Measurements from ENCODE around the gene CEP164.

The CEP164 gene

DNA sequence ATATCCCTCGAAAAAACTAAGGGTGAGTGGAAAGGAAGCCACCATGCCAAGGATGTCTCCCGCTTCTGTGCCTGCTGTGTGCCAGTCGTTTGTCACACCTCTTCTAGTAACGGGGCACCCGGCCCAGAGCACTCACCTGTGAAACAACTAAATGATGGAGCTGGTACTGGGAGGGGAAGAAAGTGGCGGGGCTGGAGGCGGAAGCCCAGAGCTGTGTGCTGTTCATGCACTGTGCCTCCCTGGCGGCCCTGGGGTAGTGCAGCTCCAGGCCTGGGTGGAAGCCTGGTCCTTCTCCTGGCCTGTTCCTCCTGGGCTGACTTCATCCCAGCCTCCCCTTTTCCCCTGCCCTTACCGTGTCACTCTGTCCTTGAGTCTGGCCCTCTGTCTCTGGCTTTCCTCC is 130.2 kb downstream of the CEP164 start:
- H3K4me3 ChIP-seq (ENCODE audit: low read length) = no peak overlapping the region
- H4K20me1 ChIP-seq (ENCODE audit: control insufficient read depth, insufficient read depth, low read depth, low read length) = no peaks in the 10 kb centered on the region
- H3K9me2 ChIP-seq (replicated peaks; ENCODE audit: control insufficient read depth, low read length) = no peaks in the 10 kb centered on the region
- H3K27ac ChIP-seq (ENCODE audit: low read depth, low read length) = no peak overlapping the region
- H3K4me2 ChIP-seq (ENCODE audit: low read length) = no peak overlapping the region
- no peaks in the 10 kb centered on the region for H3F3A ChIP-seq (ENCODE audit: control insufficient read depth, insufficient read depth)
- H3K36me3 ChIP-seq (ENCODE audit: control insufficient read depth, low read length) = no peaks in the 10 kb centered on the region
- H3K27me3 ChIP-seq (ENCODE audit: control insufficient read depth, low read length) = peaks cover 10% of the 10 kb centered on the region; the same call in 1 of the 2 replicates
- no peaks in the 10 kb centered on the region; the same call in 1 of the 2 replicates for H3K9me3 ChIP-seq (ENCODE audit: control insufficient read depth, insufficient read depth, low read length)
- no peaks in the 10 kb centered on the region for H3K79me2 ChIP-seq (ENCODE audit: control insufficient read depth, low read length)
- TF ChIP-seq, protein P1, sequence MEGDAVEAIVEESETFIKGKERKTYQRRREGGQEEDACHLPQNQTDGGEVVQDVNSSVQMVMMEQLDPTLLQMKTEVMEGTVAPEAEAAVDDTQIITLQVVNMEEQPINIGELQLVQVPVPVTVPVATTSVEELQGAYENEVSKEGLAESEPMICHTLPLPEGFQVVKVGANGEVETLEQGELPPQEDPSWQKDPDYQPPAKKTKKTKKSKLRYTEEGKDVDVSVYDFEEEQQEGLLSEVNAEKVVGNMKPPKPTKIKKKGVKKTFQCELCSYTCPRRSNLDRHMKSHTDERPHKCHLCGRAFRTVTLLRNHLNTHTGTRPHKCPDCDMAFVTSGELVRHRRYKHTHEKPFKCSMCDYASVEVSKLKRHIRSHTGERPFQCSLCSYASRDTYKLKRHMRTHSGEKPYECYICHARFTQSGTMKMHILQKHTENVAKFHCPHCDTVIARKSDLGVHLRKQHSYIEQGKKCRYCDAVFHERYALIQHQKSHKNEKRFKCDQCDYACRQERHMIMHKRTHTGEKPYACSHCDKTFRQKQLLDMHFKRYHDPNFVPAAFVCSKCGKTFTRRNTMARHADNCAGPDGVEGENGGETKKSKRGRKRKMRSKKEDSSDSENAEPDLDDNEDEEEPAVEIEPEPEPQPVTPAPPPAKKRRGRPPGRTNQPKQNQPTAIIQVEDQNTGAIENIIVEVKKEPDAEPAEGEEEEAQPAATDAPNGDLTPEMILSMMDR (IDR thresholded peaks at IDR 0.05; ENCODE audit: low read depth, low read length, poor library complexity, severe bottlenecking) = no peak
- TF ChIP-seq EZH2phosphoT487 (IDR thresholded peaks at IDR 0.05; ENCODE audit: borderline replicate concordance, low read length) = no peak
- H3K4me1 ChIP-seq (ENCODE audit: control insufficient read depth, low read length) = peaks cover 7% of the 10 kb centered on the region; the same call in 1 of the 2 replicates

DNA sequence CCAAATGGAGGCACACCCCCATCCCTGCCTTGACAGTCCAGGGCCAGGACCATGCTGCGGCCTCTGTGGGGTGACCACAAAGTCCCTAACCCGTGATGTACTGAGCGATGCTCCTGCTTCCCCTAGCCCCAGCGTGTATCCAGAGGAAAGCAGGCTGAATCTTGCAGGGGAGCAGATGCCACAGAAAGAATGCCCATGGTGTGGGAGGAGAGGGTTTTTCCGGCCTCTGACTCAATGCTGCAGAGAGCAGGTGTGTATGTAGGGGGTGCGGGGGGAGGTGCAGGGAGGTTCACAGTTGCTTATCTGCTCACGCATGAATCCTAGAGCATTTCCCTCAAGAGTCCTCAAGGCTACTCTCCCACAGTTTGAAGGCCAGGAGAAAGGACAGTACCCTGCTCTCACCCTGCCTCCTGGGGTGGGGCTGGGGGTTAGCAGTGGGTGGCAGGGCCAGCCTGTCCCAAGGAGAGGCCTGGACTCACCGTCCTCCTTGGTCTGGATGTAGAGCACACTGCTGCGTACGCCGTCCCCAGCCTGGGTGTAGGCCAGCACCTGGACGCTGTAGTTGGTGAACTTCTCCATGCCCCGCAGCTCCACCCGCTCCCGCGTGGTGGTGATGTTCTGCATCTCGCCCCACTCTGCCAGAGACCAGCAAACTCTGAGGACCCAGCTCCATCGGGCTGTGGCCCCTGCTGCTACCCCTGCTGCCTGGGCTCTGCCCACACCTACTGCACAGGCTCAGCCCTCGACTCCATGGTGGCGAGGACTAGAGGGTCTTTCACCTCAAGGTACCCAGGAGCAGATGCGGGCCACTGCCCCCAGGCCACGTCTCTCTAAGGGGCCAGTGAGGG is 130.8 kb downstream of the CEP164 start:
- no peaks in the 10 kb centered on the region for H3K79me2 ChIP-seq (ENCODE audit: control insufficient read depth, low read length)
- H3F3A ChIP-seq (ENCODE audit: control insufficient read depth, insufficient read depth) = no peaks in the 10 kb centered on the region
- H3K4me1 ChIP-seq (ENCODE audit: control insufficient read depth, low read length) = peaks cover 7% of the 10 kb centered on the region; the same call in 1 of the 2 replicates
- H4K20me1 ChIP-seq (ENCODE audit: control insufficient read depth, insufficient read depth, low read depth, low read length) = no peaks in the 10 kb centered on the region
- H3K4me3 ChIP-seq (ENCODE audit: low read length) = no peak overlapping the region
- no peak for TF ChIP-seq EZH2phosphoT487 (IDR thresholded peaks at IDR 0.05; ENCODE audit: borderline replicate concordance, low read length)
- TF ChIP-seq, protein P1 (IDR thresholded peaks at IDR 0.05; ENCODE audit: low read depth, low read length, poor library complexity, severe bottlenecking) = no peak
- no peaks in the 10 kb centered on the region for H3K9me2 ChIP-seq (replicated peaks; ENCODE audit: control insufficient read depth, low read length)
- peaks cover 10% of the 10 kb centered on the region; the same call in 1 of the 2 replicates for H3K27me3 ChIP-seq (ENCODE audit: control insufficient read depth, low read length)
- no peaks in the 10 kb centered on the region; the same call in 1 of the 2 replicates for H3K9me3 ChIP-seq (ENCODE audit: control insufficient read depth, insufficient read depth, low read length)
- H3K4me2 ChIP-seq (ENCODE audit: low read length) = no peak overlapping the region
- H3K27ac ChIP-seq (ENCODE audit: low read depth, low read length) = no peak overlapping the region
- no peaks in the 10 kb centered on the region for H3K36me3 ChIP-seq (ENCODE audit: control insufficient read depth, low read length)

DNA sequence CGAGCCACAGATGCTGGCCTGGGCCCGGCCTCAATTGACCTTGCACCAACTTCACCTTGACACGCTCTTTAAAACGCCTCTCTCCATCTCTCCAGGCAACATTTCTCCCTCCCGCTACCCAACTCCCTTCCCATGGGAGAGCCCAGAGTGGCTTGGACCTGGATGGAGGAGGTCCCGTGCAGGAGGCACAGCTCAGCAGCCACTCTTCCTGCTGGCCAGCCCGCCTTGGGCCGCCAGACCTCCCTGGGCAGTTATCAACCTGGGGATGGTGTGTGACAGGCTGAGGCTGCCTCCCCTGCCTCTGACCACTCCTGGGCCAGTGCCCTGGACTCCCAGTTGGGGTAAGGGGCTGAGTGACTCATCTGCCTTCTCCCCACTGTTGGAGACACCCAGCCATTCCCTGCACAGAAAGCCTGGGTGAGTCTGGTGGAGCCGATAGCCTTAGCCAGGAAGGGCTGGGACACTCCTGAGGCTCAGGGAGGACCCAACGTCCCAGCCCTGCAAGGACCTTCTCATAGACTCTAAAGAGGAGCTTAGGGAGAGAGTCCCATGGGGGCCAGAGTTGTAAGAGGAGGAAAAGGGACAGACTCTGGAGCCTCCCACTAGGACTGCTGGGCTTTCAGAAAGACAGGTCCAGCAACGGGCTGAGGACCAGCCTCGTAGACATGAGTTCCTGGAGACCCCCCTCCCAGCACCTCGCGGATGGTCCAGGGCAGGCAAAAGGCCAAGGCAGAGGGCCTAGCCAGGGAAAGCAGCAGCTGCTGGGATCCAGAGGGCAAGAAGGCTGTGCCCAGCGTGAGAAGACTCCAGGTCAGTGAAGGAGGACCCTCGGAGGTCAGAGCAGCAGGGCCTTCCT is 131.7 kb downstream of the CEP164 start:
- Histone ChIP-seq H3K4me3 (ENCODE audit: low read length) (no peak overlapping the region), H3K27me3 (ENCODE audit: control insufficient read depth, low read length) (peaks cover 10% of the 10 kb centered on the region; the same call in 1 of the 2 replicates), H4K20me1 (ENCODE audit: control insufficient read depth, insufficient read depth, low read depth, low read length) (no peaks in the 10 kb centered on the region), H3K4me1 (ENCODE audit: control insufficient read depth, low read length) (peaks cover 7% of the 10 kb centered on the region; the same call in 1 of the 2 replicates), H3K9me3 (ENCODE audit: control insufficient read depth, insufficient read depth, low read length) (no peaks in the 10 kb centered on the region; the same call in 1 of the 2 replicates), H3K9me2 (replicated peaks; ENCODE audit: control insufficient read depth, low read length) (no peaks in the 10 kb centered on the region), H3F3A (ENCODE audit: control insufficient read depth, insufficient read depth) (no peaks in the 10 kb centered on the region), H3K27ac (ENCODE audit: low read depth, low read length) (no peak overlapping the region), H3K36me3 (ENCODE audit: control insufficient read depth, low read length) (no peaks in the 10 kb centered on the region), H3K79me2 (ENCODE audit: control insufficient read depth, low read length) (no peaks in the 10 kb centered on the region), H3K4me2 (ENCODE audit: low read length) (no peak overlapping the region)
- TF ChIP-seq, protein P1 (IDR thresholded peaks at IDR 0.05; ENCODE audit: low read depth, low read length, poor library complexity, severe bottlenecking) = no peak
- no peak for TF ChIP-seq EZH2phosphoT487 (IDR thresholded peaks at IDR 0.05; ENCODE audit: borderline replicate concordance, low read length)
